D721Med (cell line): Measurements from ENCODE around the gene CSRNP2.

Experiments used
- DNase-seq: peaks from one replicate; pipeline ENCODE4 v3.0.0; 2011; ENCODE audit warnings: low spot score; ENCODE audit not compliant: insufficient read length
- FAIRE-seq: peaks from 2 replicates; lab custom pipeline; 2011; peaks lifted over from hg19 to GRCh38; lab: Jason Lieb, UNC
- CTCF ChIP-seq: IDR thresholded peaks from 2 replicates; pipeline ENCODE4 v1.5.1; 2012; ENCODE audit warnings: mild to moderate bottlenecking, control low read depth; ENCODE audit not compliant: insufficient read depth; ENCODE audit errors: missing control alignments

The CSRNP2 gene

DNA sequence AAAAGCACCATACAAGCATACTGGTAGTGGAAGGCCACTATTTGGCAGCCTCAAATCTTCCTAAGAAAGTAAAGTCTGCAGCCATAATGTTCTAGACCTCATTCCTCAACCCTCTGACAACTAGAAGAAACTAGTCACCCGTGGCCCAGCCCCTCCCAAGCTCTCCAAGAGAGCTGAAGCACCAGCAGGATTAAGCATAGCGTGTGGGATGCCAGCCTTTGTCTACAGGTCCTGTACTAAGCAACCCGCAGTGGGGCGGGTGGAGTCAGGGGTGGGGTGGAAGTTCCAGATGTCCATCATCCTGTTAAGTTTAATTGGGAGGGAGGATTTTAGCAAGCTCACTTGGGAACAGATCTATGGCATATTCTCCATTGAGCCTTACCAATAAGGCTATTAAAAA lies 71.4 kb downstream of the CSRNP2 start:
- DNase-seq = no peak
- no peak for TF ChIP-seq CTCF
- no peak for FAIRE-seq
